ENCODE results near the gene SRPK1.

SRPK1 gene

DNA sequence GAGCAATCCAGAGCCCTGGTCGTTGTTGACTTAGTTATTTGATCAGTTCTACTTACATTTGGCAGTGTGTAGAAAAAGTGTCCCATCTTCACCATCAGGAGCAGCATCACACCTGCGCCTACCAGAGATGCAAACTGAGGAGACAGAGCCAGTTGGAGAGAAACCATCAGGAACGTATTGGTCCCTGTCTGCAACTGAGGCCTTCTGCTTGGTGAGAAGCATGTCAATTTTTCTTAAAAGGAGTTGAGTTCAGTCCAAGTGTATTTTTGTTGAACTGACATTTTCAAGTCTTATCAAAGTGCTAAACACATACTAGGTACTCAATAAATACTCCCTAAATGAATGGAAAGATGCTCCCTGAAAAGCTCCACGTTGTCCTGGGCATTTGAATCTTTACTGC, 47.9 kb upstream of the SRPK1 start:
- no peaks in the 10 kb centered on the region for H3K36me3 ChIP-seq (ENCODE audit: insufficient read depth, low read length)
- H3K9ac ChIP-seq (ENCODE audit: low read length) = no peak overlapping the region
- no peaks in the 10 kb centered on the region for H3K79me2 ChIP-seq (ENCODE audit: insufficient read depth, low read length)
- no peaks in the 10 kb centered on the region for H3K9me3 ChIP-seq (ENCODE audit: low read length)
- no peaks in the 10 kb centered on the region for H4K20me1 ChIP-seq (ENCODE audit: insufficient read depth, low read length)
- H3K9me2 ChIP-seq (ENCODE audit: low read depth, low read length) = no peaks in the 10 kb centered on the region
- H3K27me3 ChIP-seq (ENCODE audit: insufficient read depth, low read length) = no peaks in the 10 kb centered on the region
- no peaks in the 10 kb centered on the region for H3F3A ChIP-seq (ENCODE audit: insufficient read depth, low read length)
- H2AFZ ChIP-seq (ENCODE audit: low read length) = no peak overlapping the region
- H3K4me3 ChIP-seq (ENCODE audit: low read depth, low read length, poor library complexity, severe bottlenecking) = no peak overlapping the region
- H3K4me1 ChIP-seq (ENCODE audit: insufficient read depth, low read length, severe bottlenecking) = no peaks in the 10 kb centered on the region
- H3K27ac ChIP-seq (ENCODE audit: low read depth, low read length, poor library complexity, severe bottlenecking) = no peak overlapping the region
- no peak overlapping the region for H3K4me2 ChIP-seq (ENCODE audit: low read length)
- TF ChIP-seq CTCF (IDR thresholded peaks at IDR 0.05; ENCODE audit: low read length) = no peak

GRCh38 chr6:35967076-35967774, 46.3 kb upstream of the SRPK1 start:
- Histone ChIP-seq H3K27me3 (ENCODE audit: insufficient read depth, low read length) (no peaks in the 10 kb centered on the region), H3K4me1 (ENCODE audit: insufficient read depth, low read length, severe bottlenecking) (no peaks in the 10 kb centered on the region), H3K9me3 (ENCODE audit: low read length) (no peaks in the 10 kb centered on the region), H2AFZ (ENCODE audit: low read length) (no peak overlapping the region), H3K79me2 (ENCODE audit: insufficient read depth, low read length) (no peaks in the 10 kb centered on the region), H3K4me3 (ENCODE audit: low read depth, low read length, poor library complexity, severe bottlenecking) (no peak overlapping the region), H3K9me2 (ENCODE audit: low read depth, low read length) (no peaks in the 10 kb centered on the region), H3F3A (ENCODE audit: insufficient read depth, low read length) (no peaks in the 10 kb centered on the region), H3K9ac (ENCODE audit: low read length) (no peak overlapping the region), H3K27ac (ENCODE audit: low read depth, low read length, poor library complexity, severe bottlenecking) (no peak overlapping the region), H3K4me2 (ENCODE audit: low read length) (no peak overlapping the region), H3K36me3 (ENCODE audit: insufficient read depth, low read length) (no peaks in the 10 kb centered on the region), H4K20me1 (ENCODE audit: insufficient read depth, low read length) (no peaks in the 10 kb centered on the region)
- TF ChIP-seq EZH2 (IDR thresholded peaks at IDR 0.05; ENCODE audit: borderline replicate concordance, low read length) (no peak), CTCF (IDR thresholded peaks at IDR 0.05; ENCODE audit: low read length) (no peak)

DNA sequence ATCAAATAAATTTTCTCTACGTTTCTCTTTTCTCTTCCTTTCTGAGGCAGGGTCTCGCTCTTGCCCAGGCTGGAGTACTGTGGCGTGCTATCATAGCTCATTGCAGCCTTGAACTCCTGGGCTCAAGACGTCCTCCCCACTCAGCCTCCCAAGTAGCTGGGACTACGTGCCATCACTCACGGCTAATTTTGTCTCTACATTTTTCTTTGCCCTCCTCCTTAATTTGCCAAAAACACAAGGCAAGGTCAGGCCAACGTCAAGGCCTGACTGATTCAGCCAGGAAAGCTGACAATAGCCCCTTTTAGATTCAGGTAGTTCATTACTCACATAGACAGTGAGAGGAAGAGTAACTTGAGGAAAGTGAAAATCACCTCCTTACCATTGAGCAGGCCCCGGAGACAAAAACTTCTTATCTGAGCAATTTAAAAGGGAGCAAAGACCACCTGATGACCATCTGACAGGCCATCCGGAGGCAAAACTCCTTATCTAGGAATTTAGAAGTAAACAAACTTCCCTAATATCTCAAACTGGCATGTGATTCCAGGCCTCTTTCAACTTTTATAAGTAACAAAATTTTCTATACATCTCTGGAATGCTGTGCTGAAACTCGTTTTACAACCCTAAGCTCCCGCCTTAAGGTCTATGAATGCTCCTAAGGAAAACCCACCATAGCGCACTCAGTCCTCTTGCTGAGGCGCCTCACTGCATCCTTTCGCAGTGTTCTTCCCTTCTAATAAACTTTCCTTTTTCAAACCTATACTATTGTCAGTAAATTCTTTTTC, 42.1 kb upstream of the SRPK1 start:
- no peaks in the 10 kb centered on the region for H3K36me3 ChIP-seq (ENCODE audit: insufficient read depth, low read length)
- no peaks in the 10 kb centered on the region for H3K9me2 ChIP-seq (ENCODE audit: low read depth, low read length)
- H3K9ac ChIP-seq (ENCODE audit: low read length) = no peak overlapping the region
- no peak overlapping the region for H3K4me2 ChIP-seq (ENCODE audit: low read length)
- no peak for TF ChIP-seq CTCF (IDR thresholded peaks at IDR 0.05; ENCODE audit: low read length)
- no peak for TF ChIP-seq EZH2 (IDR thresholded peaks at IDR 0.05; ENCODE audit: borderline replicate concordance, low read length)
- no peak overlapping the region for H3K4me3 ChIP-seq (ENCODE audit: low read depth, low read length, poor library complexity, severe bottlenecking)
- H4K20me1 ChIP-seq (ENCODE audit: insufficient read depth, low read length) = no peaks in the 10 kb centered on the region
- no peaks in the 10 kb centered on the region; the same call in 1 of the 2 replicates for H3K27me3 ChIP-seq (ENCODE audit: insufficient read depth, low read length)
- H3K4me1 ChIP-seq (ENCODE audit: insufficient read depth, low read length, severe bottlenecking) = no peaks in the 10 kb centered on the region
- no peaks in the 10 kb centered on the region for H3K9me3 ChIP-seq (ENCODE audit: low read length)
- H3K27ac ChIP-seq (ENCODE audit: low read depth, low read length, poor library complexity, severe bottlenecking) = no peak overlapping the region
- no peak overlapping the region for H2AFZ ChIP-seq (ENCODE audit: low read length)
- H3K79me2 ChIP-seq (ENCODE audit: insufficient read depth, low read length) = no peaks in the 10 kb centered on the region
- H3F3A ChIP-seq (ENCODE audit: insufficient read depth, low read length) = no peaks in the 10 kb centered on the region
